Spinal cord (tissue), 10 donors: Measurements from ENCODE around the gene SHC2. TPM values are rescaled to one million over a fixed set of nuclear protein-coding genes. Genes with fewer than 3 reads are reported as not detected.
"Not testable (repeated sequence)": the region's sequence is repeated elsewhere in the genome, so short reads cannot be mapped to it uniquely, and the experiment has no call there.

Experiments
- DNase-seq, 6 donors: peaks; one replicate each; pipeline versions ENCODE4 v3.0.0 to v3.0.0-alpha.2; 2013 to 2015; ENCODE audit warnings: low spot score in 6 of 6, low read depth in 4 of 6
- H3K27ac ChIP-seq: one replicate; pipeline ENCODE4 v1.5.1; 2013; ENCODE audit warnings: low read depth, low read length, control low read depth
- H3K27me3 ChIP-seq: one replicate; pipeline ENCODE4 v1.6.1; 2013; ENCODE audit warnings: low read length; ENCODE audit not compliant: control insufficient read depth, insufficient read depth
- H3K36me3 ChIP-seq: one replicate; pipeline ENCODE4 v1.6.1; 2013; ENCODE audit warnings: low read length; ENCODE audit not compliant: control insufficient read depth, insufficient read depth
- H3K4me1 ChIP-seq: one replicate; pipeline ENCODE4 v1.6.1; 2013; ENCODE audit warnings: low read length; ENCODE audit not compliant: control insufficient read depth, insufficient read depth
- H3K4me3 ChIP-seq: one replicate; pipeline ENCODE4 v1.5.1; 2013; ENCODE audit warnings: low read depth, low read length, control low read depth
- H3K9me3 ChIP-seq: one replicate; pipeline ENCODE4 v1.6.1; 2013; ENCODE audit warnings: low read length; ENCODE audit not compliant: control insufficient read depth, insufficient read depth
- WGBS: methylation state at CpG from one replicate; pipeline ENCODE4 v1.1.5; 2013; ENCODE audit warnings: missing lambda C conversion rate; ENCODE audit not compliant: insufficient coverage; 5-methylcytosine and 5-hydroxymethylcytosine counted together
- polyA plus RNA-seq, 2 donors: library from polyadenylated mRNA; unstranded; fragments of 120-200 nt; gene quantifications; one replicate each; pipeline ENCODE4 v1.2.1, GENCODE V29; 2013; ENCODE audit not compliant: insufficient read length in 2 of 2
- total RNA-seq, 2 donors: library from RNA; depleted of rRNA in 1 of 2; stranded (reverse); fragments of 120-200 nt in 1 of 2; fragments of >200 nt in 1 of 2; gene quantifications; one replicate each; pipeline versions ENCODE4 v1.2.3 to v1.2.4, GENCODE V29; 2013 to 2014
- donor health status: healthy.

The SHC2 gene
- total and polyA plus RNA-seq, 4 donors: 15.5 to 111 (median 58.4) TPM

DNA sequence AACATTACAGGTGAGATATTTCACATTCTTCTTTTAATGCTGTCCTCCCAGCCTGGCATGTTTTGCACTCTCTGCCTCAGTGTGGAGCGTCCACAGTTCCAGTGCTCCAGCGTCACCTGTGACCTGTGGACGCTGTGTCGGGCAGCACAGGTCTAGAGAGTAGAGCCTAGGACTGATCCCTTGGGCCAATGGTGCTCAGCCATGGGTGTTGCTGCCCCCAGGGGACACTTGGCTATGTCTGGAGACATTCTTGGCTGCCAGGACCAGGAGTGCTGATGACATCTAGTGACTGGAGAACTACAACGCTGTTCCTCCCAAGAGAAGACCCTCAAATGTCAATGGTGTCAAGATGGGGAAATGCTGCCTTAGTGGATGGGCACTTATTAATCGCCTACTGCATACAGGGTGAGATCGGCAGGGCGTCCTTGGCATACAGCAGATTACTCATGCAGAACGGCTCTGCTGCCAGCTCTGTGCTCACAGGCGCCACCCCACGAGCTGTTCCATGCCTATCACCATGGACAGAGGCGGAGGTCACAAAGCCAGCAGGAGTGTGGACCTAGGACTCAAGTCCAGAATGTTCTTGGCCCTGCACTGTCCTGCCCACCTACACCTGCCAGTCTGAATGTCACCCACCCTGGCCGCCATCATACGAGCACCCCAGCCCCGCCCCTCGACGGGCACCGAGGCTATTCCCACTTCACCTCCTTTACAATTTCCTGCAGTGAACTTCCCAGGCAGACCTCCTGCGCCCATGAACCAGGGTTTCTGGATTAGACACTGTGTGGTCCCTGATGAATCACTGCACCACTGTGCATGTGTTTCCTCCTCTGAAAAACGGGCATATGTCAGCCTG is 21.6 kb upstream of the SHC2 start:
- no peak overlapping the region for H3K27ac ChIP-seq
- peaks cover 42% of the 10 kb centered on the region for H3K4me1 ChIP-seq
- H3K9me3 ChIP-seq: no peaks in the 10 kb centered on the region
- DNase-seq: no peak
- WGBS: 67% methylated on average over 19 of the region's 20 CpGs
- no peak overlapping the region for H3K4me3 ChIP-seq
- H3K36me3 ChIP-seq: peaks cover 2% of the 10 kb centered on the region
- H3K27me3 ChIP-seq: no peaks in the 10 kb centered on the region

GRCh38 chr19:481100-481499 is 20.3 kb upstream of the SHC2 start:
- not testable (repeated sequence) for H3K27ac ChIP-seq
- WGBS: 96% methylated on average over 3 of the region's 3 CpGs

DNA sequence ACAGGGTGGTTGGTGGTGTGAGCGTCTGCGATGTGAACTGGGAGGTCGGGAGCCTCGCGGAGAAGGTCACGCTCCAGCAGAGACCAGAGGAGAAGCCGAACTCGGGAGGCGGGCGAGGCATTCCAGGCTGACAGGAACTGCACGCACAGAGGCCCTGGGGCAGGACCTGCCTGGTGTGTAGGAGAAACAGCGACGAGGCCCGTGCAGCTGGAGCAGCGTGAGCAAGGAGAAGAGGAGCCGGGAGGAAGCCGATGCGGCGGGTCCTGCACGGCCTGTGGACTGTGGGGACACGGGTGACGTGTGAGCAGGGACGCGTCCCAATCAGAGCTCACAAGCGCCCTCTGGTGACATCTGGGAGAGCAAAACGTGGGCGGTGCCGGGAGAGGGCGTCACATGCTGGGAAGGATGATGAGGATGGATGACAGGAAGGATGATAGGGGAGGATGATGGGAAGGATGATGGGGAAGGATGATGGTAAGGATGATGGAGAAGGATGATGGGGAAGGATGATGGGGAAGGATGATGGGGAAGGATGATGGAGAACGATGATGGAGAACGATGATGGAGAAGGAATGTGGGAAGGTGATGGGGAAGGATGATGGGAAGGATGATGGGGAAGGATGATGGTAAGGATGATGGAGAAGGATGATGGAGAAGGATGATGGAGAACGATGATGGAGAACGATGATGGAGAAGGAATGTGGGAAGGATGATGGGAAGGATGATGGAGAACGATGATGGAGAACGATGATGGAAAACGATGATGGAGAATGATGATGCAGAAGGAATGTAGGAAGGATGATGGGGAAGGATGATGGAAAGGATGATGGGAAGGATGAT is 19.4 kb upstream of the SHC2 start:
- H3K27me3 ChIP-seq: no peaks in the 10 kb centered on the region
- 32% methylated on average over 36 of the region's 36 CpGs for WGBS
- peak in 2 of 6 donors; percentile 76 to 88 for DNase-seq
- no peak overlapping the region for H3K4me3 ChIP-seq
- no peaks in the 10 kb centered on the region for H3K36me3 ChIP-seq
- H3K9me3 ChIP-seq: no peaks in the 10 kb centered on the region
- H3K4me1 ChIP-seq: peaks cover 30% of the 10 kb centered on the region
- no peak overlapping the region for H3K27ac ChIP-seq

More at GRCh38 chr19:481100-481499, 20.3 kb upstream of the SHC2 start:
- not testable (repeated sequence) for DNase-seq, H3K27me3 ChIP-seq, H3K9me3 ChIP-seq, H3K4me3 ChIP-seq, H3K36me3 ChIP-seq
- H3K4me1 ChIP-seq: peaks cover 38% of the 10 kb centered on the region

- no peaks in the 10 kb centered on the region for H3K9me3 ChIP-seq
- no peaks in the 10 kb centered on the region for H3K36me3 ChIP-seq
- no peaks in the 10 kb centered on the region for H3K27me3 ChIP-seq
- H3K4me1 ChIP-seq: peaks cover 24% of the 10 kb centered on the region
- 24% methylated on average over 13 of the region's 14 CpGs for WGBS
- no peak overlapping the region for H3K27ac ChIP-seq
- DNase-seq: peak in 2 of 6 donors; percentile 65 to 90
- no peak overlapping the region for H3K4me3 ChIP-seq
Observed at GRCh38 chr19:478976-479375, 18.1 kb upstream of the SHC2 start.

DNA sequence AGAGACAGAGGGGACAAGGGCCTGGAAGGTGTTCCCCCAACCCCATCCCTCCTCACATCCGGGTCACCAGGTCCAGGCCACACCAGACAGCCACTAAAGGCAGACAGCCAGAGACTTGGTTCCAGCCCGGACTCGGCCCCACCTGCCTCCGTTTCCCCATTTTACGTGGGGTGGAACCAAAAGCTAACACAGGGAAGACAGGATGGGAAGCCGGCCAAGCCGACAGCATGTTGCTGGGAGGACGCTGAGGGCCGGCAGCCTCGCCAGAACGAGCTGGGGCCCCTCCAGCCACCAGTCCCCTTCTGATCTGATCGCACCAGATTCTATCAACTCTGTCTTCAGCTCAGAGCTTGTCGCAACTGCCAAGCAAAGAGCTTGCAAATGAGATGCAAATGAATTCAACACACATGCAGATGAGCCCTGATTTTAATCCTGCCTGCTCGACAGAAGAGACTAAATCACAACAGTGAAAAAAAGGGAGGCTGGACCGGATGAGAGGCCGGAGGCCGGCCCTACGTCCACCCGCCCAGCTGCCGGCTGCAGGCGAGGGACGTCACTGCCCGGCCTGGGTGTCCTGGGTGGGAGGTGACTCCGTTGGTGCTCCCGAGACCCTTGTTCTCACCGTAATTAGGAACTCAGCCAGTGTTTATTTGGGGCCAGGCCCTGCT is 17.5 kb upstream of the SHC2 start:
- WGBS: 19% methylated on average over 23 of the region's 26 CpGs
- no peaks in the 10 kb centered on the region for H3K36me3 ChIP-seq
- H3K27ac ChIP-seq: no peak overlapping the region
- DNase-seq: peak in 2 of 6 donors; percentile 81 to 88
- peaks cover 24% of the 10 kb centered on the region for H3K4me1 ChIP-seq
- no peak overlapping the region for H3K4me3 ChIP-seq
- no peaks in the 10 kb centered on the region for H3K9me3 ChIP-seq
- H3K27me3 ChIP-seq: no peaks in the 10 kb centered on the region

- DNase-seq: no peak
- H3K27ac ChIP-seq: no peak overlapping the region
Observed at GRCh38 chr19:475360-475759, 14.5 kb upstream of the SHC2 start.

DNA sequence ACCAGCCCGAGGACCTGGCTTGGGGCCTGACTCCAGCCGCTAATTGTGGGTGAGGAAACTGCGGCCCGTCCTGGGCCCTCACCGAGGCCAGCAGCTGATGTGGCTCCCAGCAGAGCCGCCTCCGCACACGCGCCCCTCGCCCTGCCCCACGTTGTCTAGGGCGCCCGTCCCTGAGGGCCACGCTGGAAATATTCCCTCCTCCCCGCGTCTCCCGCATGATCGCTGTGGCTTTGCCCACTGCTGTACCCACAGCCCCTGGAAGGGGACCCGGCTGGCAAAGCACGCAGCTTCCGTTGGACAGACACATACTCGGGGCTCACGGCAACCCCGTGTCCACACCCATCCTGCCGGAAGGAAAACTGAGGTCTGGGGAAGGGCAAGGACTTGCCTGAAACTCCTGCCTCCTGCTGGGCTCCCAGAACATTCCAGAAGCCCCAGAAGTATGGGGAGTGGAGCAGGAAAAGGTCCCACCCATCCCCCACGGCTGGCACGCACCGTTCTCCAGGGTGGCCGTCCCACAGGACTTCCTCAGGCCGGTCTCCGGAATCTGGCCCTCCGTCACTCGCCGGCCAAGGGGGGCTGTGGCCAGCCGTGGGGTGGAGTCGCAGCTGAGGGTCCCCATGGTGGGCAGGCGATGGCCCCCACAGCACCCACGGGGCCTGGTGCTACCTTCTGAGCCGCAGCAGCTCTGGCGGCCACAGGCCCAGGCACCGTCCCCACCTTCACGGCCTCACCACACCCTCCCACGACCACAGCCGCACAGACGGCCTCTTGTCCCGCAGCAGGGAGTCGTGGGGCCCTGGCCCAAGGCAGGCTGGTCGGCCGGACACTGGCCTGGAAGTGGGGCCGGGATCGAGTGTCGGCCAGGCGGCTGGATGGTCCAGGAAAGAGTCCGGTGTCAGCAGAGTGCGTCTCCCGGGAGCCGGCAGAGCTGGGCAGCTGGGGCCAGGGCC is 13.6 kb upstream of the SHC2 start:
- no peak overlapping the region for H3K27ac ChIP-seq
- no peaks in the 10 kb centered on the region for H3K9me3 ChIP-seq
- peaks cover 18% of the 10 kb centered on the region for H3K4me1 ChIP-seq
- no peak for DNase-seq
- H3K27me3 ChIP-seq: no peaks in the 10 kb centered on the region
- H3K4me3 ChIP-seq: no peak overlapping the region
- no peaks in the 10 kb centered on the region for H3K36me3 ChIP-seq
- WGBS: 75% methylated on average over 57 of the region's 57 CpGs

More at GRCh38 chr19:475360-475759, 14.5 kb upstream of the SHC2 start:
- Histone ChIP-seq H3K36me3 (no peaks in the 10 kb centered on the region), H3K9me3 (no peaks in the 10 kb centered on the region), H3K4me1 (peaks cover 24% of the 10 kb centered on the region), H3K4me3 (no peak overlapping the region), H3K27me3 (no peaks in the 10 kb centered on the region)
- 79% methylated on average over 13 of the region's 13 CpGs for WGBS

DNA sequence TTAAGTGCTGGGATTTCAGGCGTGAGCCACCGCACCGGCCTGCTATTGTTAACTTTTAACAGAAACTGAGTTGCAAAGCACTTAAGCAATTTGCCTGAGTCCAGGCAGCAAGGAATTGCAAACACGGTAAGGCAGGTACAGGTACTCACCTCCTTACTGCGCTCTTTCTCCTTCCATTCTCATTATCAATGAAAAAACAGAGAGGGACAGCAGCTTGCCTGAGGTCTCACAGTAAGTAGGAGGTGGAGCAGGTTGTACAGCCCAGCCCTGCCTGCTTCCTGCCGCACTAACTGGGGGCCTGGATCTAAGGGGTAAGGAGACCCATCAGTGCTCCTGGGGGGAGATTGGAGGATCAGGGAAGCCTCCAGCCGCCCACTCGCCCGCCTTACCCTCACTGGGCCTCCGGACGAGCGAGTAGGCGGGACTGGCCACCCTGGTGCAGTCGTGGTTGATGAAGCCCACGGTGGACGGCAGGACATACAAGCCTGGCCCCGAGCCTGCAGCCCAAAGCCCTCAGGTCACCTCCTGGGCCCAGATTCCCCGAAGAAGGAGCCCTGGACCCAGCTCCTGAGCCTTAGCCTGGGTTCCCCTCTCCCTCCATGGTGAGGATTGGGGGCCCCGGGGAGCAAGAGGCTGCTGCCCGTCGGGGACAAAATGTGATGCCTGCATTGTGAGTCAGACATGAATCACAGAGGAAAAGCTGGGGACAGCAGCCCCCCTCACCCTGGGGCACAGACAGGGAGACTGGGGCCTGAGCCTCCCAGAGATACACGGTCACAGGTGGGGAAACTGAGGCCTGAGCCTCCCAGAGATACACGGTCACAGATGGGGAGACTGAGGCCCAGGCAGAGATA is 11.4 kb upstream of the SHC2 start:
- H3K4me3 ChIP-seq: no peak overlapping the region
- DNase-seq: no peak
- no peaks in the 10 kb centered on the region for H3K27me3 ChIP-seq
- no peaks in the 10 kb centered on the region for H3K36me3 ChIP-seq
- H3K4me1 ChIP-seq: no peaks in the 10 kb centered on the region
- no peaks in the 10 kb centered on the region for H3K9me3 ChIP-seq
- H3K27ac ChIP-seq: no peak overlapping the region
- WGBS: 73% methylated on average over 18 of the region's 23 CpGs
